Neural cell (in vitro differentiated cells): Measurements from ENCODE around the gene TAC4. TPM values are rescaled to one million over a fixed set of nuclear protein-coding genes. Genes with fewer than 3 reads are reported as not detected.

ENCODE experiments used
- H2AFZ ChIP-seq: fragments of 200-600, 300-800 bp; sonication (generic), shearing (Covaris generic); 2 replicates; pipeline ENCODE4 v1.6.0; 2014; ENCODE audit warnings: low read depth, mild to moderate bottlenecking, antibody characterized with exemption, low read length, moderate library complexity
- H3F3A ChIP-seq: fragments of 200-600 bp; shearing (Covaris generic); 2 replicates; pipeline ENCODE4 v1.6.1; 2016; ENCODE audit warnings: mild to moderate bottlenecking, moderate library complexity, mixed read lengths, antibody characterized with exemption, low read length; ENCODE audit not compliant: insufficient read depth, poor library complexity, severe bottlenecking
- H3K27ac ChIP-seq: fragments of 200-600, 300-800 bp; sonication (generic), shearing (Covaris generic); 2 replicates; pipeline ENCODE4 v1.5.1; 2014; ENCODE audit warnings: mild to moderate bottlenecking, low read length, moderate library complexity
- H3K27me3 ChIP-seq: fragments of 300-800, 200-600 bp; sonication (generic), shearing (Covaris generic); 2 replicates; pipeline ENCODE4 v1.6.0; 2014; ENCODE audit warnings: mild to moderate bottlenecking, low read depth, low read length, moderate library complexity; ENCODE audit not compliant: insufficient read depth
- H3K36me3 ChIP-seq: fragments of 300-800, 200-600 bp; sonication (generic), shearing (Covaris generic); 2 replicates; pipeline ENCODE4 v1.5.1; 2014; ENCODE audit warnings: mild to moderate bottlenecking, antibody characterized with exemption, low read length, moderate library complexity; ENCODE audit not compliant: insufficient read depth
- H3K4me2 ChIP-seq: fragments of 300-800, 200-600 bp; sonication (generic), shearing (Covaris generic); 2 replicates; pipeline ENCODE4 v1.6.0; 2014; ENCODE audit warnings: mild to moderate bottlenecking, low read length
- H3K4me3 ChIP-seq: fragments of 300-800, 200-600 bp; sonication (generic), shearing (Covaris generic); 2 replicates; pipeline ENCODE4 v1.5.1; 2014; ENCODE audit warnings: mild to moderate bottlenecking, low read length, moderate library complexity
- H3K79me2 ChIP-seq: fragments of 200-600 bp; shearing (Covaris generic); replicated peaks from 2 replicates; pipeline ENCODE4 v1.6.0; 2014; ENCODE audit warnings: mild to moderate bottlenecking, low read length, moderate library complexity; ENCODE audit not compliant: insufficient read depth
- H3K9ac ChIP-seq: fragments of 300-800, 200-600 bp; sonication (generic), shearing (Covaris generic); 2 replicates; pipeline ENCODE4 v1.6.1; 2016; ENCODE audit warnings: mild to moderate bottlenecking, low read length, mixed read lengths
- H3K9me2 ChIP-seq: fragments of 200-600 bp; shearing (Covaris generic); 2 replicates; pipeline ENCODE4 v1.6.1; 2016; ENCODE audit warnings: mild to moderate bottlenecking, low read length, mixed read lengths; ENCODE audit not compliant: insufficient read depth
- H3K9me3 ChIP-seq: fragments of 200-600, 300-800 bp; sonication (generic), shearing (Covaris generic); 2 replicates; pipeline ENCODE4 v1.6.1; 2016; ENCODE audit warnings: mild to moderate bottlenecking, mixed run types, low read length, moderate library complexity, mixed read lengths
- H4K20me1 ChIP-seq: fragments of 200-600 bp; shearing (Covaris generic); 2 replicates; pipeline ENCODE4 v1.6.1; 2016; ENCODE audit warnings: mild to moderate bottlenecking, mixed run types; ENCODE audit not compliant: insufficient read depth
- EP300 ChIP-seq: fragments of 450-650 bp; conservative IDR thresholded peaks from 2 replicates; pipeline ENCODE4 v1.6.1; 2014; ENCODE audit warnings: antibody characterized with exemption, mild to moderate bottlenecking, moderate library complexity; ENCODE audit not compliant: poor library complexity, severe bottlenecking
- EZH2 ChIP-seq: fragments of 200-600, 300-800 bp; shearing (Covaris generic), sonication (generic); IDR thresholded peaks from 2 replicates; pipeline ENCODE4 v1.6.1; 2014; ENCODE audit warnings: antibody characterized with exemption, low read length, borderline replicate concordance, mild to moderate bottlenecking; ENCODE audit not compliant: insufficient read depth, poor library complexity, severe bottlenecking
- MXI1 ChIP-seq: fragments of 450-650 bp; conservative IDR thresholded peaks from 2 replicates; pipeline ENCODE4 v1.6.1; 2014; ENCODE audit warnings: antibody characterized with exemption, mild to moderate bottlenecking; ENCODE audit not compliant: poor library complexity, severe bottlenecking
- POLR2AphosphoS5 ChIP-seq: IDR thresholded peaks from 2 replicates; pipeline ENCODE4 v1.6.1; 2012
- RAD21 ChIP-seq: fragments of 450-650 bp; conservative IDR thresholded peaks from 2 replicates; pipeline ENCODE4 v1.6.1; 2014; ENCODE audit warnings: antibody characterized with exemption, mild to moderate bottlenecking, moderate library complexity
- SMC3 ChIP-seq: fragments of 450-650 bp; conservative IDR thresholded peaks from 2 replicates; pipeline ENCODE4 v1.6.1; 2014; ENCODE audit warnings: antibody characterized with exemption, mild to moderate bottlenecking, moderate library complexity; ENCODE audit not compliant: poor library complexity
- TAF1 ChIP-seq: IDR thresholded peaks from 2 replicates; pipeline ENCODE4 v1.6.1; 2012; ENCODE audit warnings: low read depth
- polyA plus RNA-seq: library from polyadenylated mRNA; depleted of rRNA; stranded (reverse); fragments of >200 nt; gene quantifications from 2 replicates; pipeline ENCODE4 v1.2.3, GENCODE V29; 2014
- TF ChIP-seq, protein P1 (sequence below): IDR thresholded peaks from 2 replicates; pipeline ENCODE4 v1.6.1; 2012; ENCODE audit warnings: borderline replicate concordance
- TF ChIP-seq, protein P2 (sequence below): fragments of 450-650 bp; IDR thresholded peaks from 2 replicates; pipeline ENCODE4 v1.5.1; 2014; ENCODE audit warnings: antibody characterized with exemption, mild to moderate bottlenecking, moderate library complexity; ENCODE audit not compliant: poor library complexity, severe bottlenecking

The TAC4 gene
- polyA plus RNA-seq, 1 donor from 2014 or later = not detected

GRCh38 chr17:49836111-49837030 is 11.5 kb downstream of the TAC4 start:
- Histone ChIP-seq H4K20me1 (no peaks in the 10 kb centered on the region), H3K36me3 (no peaks in the 10 kb centered on the region), H3K9me3 (no peaks in the 10 kb centered on the region), H3K4me2 (no peak overlapping the region), H3K9ac (no peak overlapping the region), H2AFZ (no peak overlapping the region), H3K27ac (no peak overlapping the region), H3K27me3 (no peaks in the 10 kb centered on the region), H3K4me3 (no peak overlapping the region), H3K79me2 (no peaks in the 10 kb centered on the region), H3F3A (no peaks in the 10 kb centered on the region), H3K9me2 (no peaks in the 10 kb centered on the region)
- TF ChIP-seq, protein P1, sequence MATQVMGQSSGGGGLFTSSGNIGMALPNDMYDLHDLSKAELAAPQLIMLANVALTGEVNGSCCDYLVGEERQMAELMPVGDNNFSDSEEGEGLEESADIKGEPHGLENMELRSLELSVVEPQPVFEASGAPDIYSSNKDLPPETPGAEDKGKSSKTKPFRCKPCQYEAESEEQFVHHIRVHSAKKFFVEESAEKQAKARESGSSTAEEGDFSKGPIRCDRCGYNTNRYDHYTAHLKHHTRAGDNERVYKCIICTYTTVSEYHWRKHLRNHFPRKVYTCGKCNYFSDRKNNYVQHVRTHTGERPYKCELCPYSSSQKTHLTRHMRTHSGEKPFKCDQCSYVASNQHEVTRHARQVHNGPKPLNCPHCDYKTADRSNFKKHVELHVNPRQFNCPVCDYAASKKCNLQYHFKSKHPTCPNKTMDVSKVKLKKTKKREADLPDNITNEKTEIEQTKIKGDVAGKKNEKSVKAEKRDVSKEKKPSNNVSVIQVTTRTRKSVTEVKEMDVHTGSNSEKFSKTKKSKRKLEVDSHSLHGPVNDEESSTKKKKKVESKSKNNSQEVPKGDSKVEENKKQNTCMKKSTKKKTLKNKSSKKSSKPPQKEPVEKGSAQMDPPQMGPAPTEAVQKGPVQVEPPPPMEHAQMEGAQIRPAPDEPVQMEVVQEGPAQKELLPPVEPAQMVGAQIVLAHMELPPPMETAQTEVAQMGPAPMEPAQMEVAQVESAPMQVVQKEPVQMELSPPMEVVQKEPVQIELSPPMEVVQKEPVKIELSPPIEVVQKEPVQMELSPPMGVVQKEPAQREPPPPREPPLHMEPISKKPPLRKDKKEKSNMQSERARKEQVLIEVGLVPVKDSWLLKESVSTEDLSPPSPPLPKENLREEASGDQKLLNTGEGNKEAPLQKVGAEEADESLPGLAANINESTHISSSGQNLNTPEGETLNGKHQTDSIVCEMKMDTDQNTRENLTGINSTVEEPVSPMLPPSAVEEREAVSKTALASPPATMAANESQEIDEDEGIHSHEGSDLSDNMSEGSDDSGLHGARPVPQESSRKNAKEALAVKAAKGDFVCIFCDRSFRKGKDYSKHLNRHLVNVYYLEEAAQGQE = no peak
- no peak for TF ChIP-seq EP300
- TF ChIP-seq RAD21 = no peak
- TF ChIP-seq, protein P2, sequence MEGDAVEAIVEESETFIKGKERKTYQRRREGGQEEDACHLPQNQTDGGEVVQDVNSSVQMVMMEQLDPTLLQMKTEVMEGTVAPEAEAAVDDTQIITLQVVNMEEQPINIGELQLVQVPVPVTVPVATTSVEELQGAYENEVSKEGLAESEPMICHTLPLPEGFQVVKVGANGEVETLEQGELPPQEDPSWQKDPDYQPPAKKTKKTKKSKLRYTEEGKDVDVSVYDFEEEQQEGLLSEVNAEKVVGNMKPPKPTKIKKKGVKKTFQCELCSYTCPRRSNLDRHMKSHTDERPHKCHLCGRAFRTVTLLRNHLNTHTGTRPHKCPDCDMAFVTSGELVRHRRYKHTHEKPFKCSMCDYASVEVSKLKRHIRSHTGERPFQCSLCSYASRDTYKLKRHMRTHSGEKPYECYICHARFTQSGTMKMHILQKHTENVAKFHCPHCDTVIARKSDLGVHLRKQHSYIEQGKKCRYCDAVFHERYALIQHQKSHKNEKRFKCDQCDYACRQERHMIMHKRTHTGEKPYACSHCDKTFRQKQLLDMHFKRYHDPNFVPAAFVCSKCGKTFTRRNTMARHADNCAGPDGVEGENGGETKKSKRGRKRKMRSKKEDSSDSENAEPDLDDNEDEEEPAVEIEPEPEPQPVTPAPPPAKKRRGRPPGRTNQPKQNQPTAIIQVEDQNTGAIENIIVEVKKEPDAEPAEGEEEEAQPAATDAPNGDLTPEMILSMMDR = no peak
- no peak for TF ChIP-seq POLR2AphosphoS5
- TF ChIP-seq MXI1 = no peak
- TF ChIP-seq TAF1 = no peak
- TF ChIP-seq EZH2 = no peak
- no peak for TF ChIP-seq SMC3

- no peak overlapping the region for H3K9ac ChIP-seq
- no peak overlapping the region for H3K4me2 ChIP-seq
- no peaks in the 10 kb centered on the region for H3K36me3 ChIP-seq
- no peaks in the 10 kb centered on the region for H3K9me3 ChIP-seq
- H2AFZ ChIP-seq = no peak overlapping the region
- H3K9me2 ChIP-seq = no peaks in the 10 kb centered on the region
- no peaks in the 10 kb centered on the region for H3K79me2 ChIP-seq
- H3K27me3 ChIP-seq = no peaks in the 10 kb centered on the region
- H3K4me3 ChIP-seq = no peak overlapping the region
- TF ChIP-seq SMC3 (no peak), EP300 (no peak), EZH2 (no peak), MXI1 (no peak), TAF1 (no peak), POLR2AphosphoS5 (no peak), RAD21 (no peak)
- TF ChIP-seq, protein P2 = no peak
- TF ChIP-seq, protein P1 = no peak
- no peaks in the 10 kb centered on the region for H4K20me1 ChIP-seq
- H3F3A ChIP-seq = no peaks in the 10 kb centered on the region
- H3K27ac ChIP-seq = no peak overlapping the region
Measured at GRCh38 chr17:49835472-49835871, 12.4 kb downstream of the TAC4 start.
